Left lobe of liver (tissue), 2 donors: Measurements from ENCODE around the gene MXRA8. TPM values are rescaled to one million over a fixed set of nuclear protein-coding genes. Genes with fewer than 3 reads are reported as not detected.
"Not testable (repeated sequence)": the region's sequence is repeated elsewhere in the genome, so short reads cannot be mapped to it uniquely, and the experiment has no call there.

Experiments
- ATAC-seq: fragments of 200-7000 bp; cut with Tn5 transposase; one replicate; pipeline ENCODE4 v1.9.1; 2020; ENCODE audit warnings: mild to moderate bottlenecking, moderate library complexity
- DNase-seq: peaks from one replicate; pipeline ENCODE4 v3.0.0-alpha.2; 2020; ENCODE audit warnings: low spot score
- total RNA-seq: library from RNA; stranded (reverse); gene quantifications from one replicate; pipeline ENCODE4 v1.2.1, GENCODE V29; 2021
- donor health status: DM: no; HTN: no; CAD: no; lungs with moderate emphysema.
- donor health status: DM: no; HTN: yes; CAD: no.

Gene MXRA8
- total RNA-seq, 1 donor from 2014 or later: 4.5 TPM

- DNase-seq (peak; percentile 96), ATAC-seq (peak; percentile 85)
Measured at GRCh38 chr1:1324524-1325287, 33.6 kb downstream of the MXRA8 start, which contains the start of the genes CPTP and INTS11. CPTP (plus strand) TSS chr1:1324802; CDS start chr1:1326911, 2,109 bp downstream. INTS11 (minus strand) TSS chr1:1324660; CDS start chr1:1324608, 52 bp downstream.

GRCh38 chr1:1324084-1324523 lies 34.3 kb downstream of the MXRA8 start:
- DNase-seq (no peak), ATAC-seq (no peak)

- no peak for DNase-seq
- ATAC-seq: no peak
Measured at GRCh38 chr1:1322952-1323351, 35.4 kb downstream of the MXRA8 start.

GRCh38 chr1:1322418-1322817 lies 35.9 kb downstream of the MXRA8 start:
- DNase-seq: no peak
- ATAC-seq: no peak

GRCh38 chr1:1321477-1321876 lies 36.9 kb downstream of the MXRA8 start:
- ATAC-seq (no peak), DNase-seq (no peak)

GRCh38 chr1:1320666-1321448 lies 37.5 kb downstream of the MXRA8 start:
- no peak for ATAC-seq
- no peak for DNase-seq

GRCh38 chr1:1319646-1319941 lies 38.8 kb downstream of the MXRA8 start:
- ATAC-seq (no peak), DNase-seq (no peak)

GRCh38 chr1:1318777-1319645 lies 39.3 kb downstream of the MXRA8 start:
- DNase-seq (no peak), ATAC-seq (no peak)

GRCh38 chr1:1318131-1318652 lies 40.2 kb downstream of the MXRA8 start:
- DNase-seq (peak; percentile 76), ATAC-seq (peak; percentile 81)

- ATAC-seq: no peak
- no peak for DNase-seq
Measured at GRCh38 chr1:1317420-1317819, 40.9 kb downstream of the MXRA8 start.

GRCh38 chr1:1316199-1316598 lies 42.2 kb downstream of the MXRA8 start:
- not testable (repeated sequence) for DNase-seq, ATAC-seq

GRCh38 chr1:1315435-1315954 lies 42.9 kb downstream of the MXRA8 start:
- ATAC-seq: no peak

GRCh38 chr1:1314678-1315335 lies 43.5 kb downstream of the MXRA8 start:
- no peak for ATAC-seq
- no peak for DNase-seq

More at GRCh38 chr1:1315435-1315954, 42.9 kb downstream of the MXRA8 start:
- no peak for DNase-seq

- no peak for DNase-seq
- ATAC-seq: no peak
Measured at GRCh38 chr1:1314237-1314586, 44.1 kb downstream of the MXRA8 start.

- no peak for DNase-seq
- ATAC-seq: no peak
Measured at GRCh38 chr1:1313500-1314236, 44.7 kb downstream of the MXRA8 start.

- no peak for ATAC-seq
- DNase-seq: no peak
Measured at GRCh38 chr1:1312450-1313314, 45.7 kb downstream of the MXRA8 start.

GRCh38 chr1:1311107-1312104 lies 46.9 kb downstream of the MXRA8 start:
- no peak for ATAC-seq
- DNase-seq: no peak
